ENCODE measurements around the gene ACVR1B. TPM values are rescaled to one million over a fixed set of nuclear protein-coding genes. Genes with fewer than 3 reads are reported as not detected.

Gene ACVR1B
- polyA plus RNA-seq, 4 donors = 11.6 to 75.8 (median 21.4) TPM

- Histone ChIP-seq H3K9me3 (ENCODE audit: control insufficient read depth in 2 of 2, insufficient read depth in 1 of 2, low read depth in 1 of 2, low read length in 1 of 2) (no peaks in the 10 kb centered on the region), H3K27me3 (ENCODE audit: control insufficient read depth in 3 of 3, insufficient read depth in 3 of 3, low read length in 3 of 3) (no peaks in the 10 kb centered on the region), H3K4me1 (ENCODE audit: control insufficient read depth in 3 of 3, insufficient read depth in 2 of 3, low read depth in 1 of 3, low read length in 2 of 3) (peaks cover 0 to 41% (median 3%) of the 10 kb centered on the region in 3 donors), H3K4me3 (ENCODE audit: low read depth in 1 of 3, low read length in 3 of 3) (no peak overlapping the region), H3K27ac (ENCODE audit: low read depth in 1 of 3, low read length in 2 of 3) (no peak overlapping the region), H3K36me3 (ENCODE audit: control insufficient read depth in 3 of 3, insufficient read depth in 2 of 3, low read depth in 1 of 3, low read length in 3 of 3) (peaks cover 8 to 70% (median 27%) of the 10 kb centered on the region in 3 donors)
- WGBS, 3 donors = 80 to 84% (median 82%) methylated on average over 10 of the region's 10 CpGs
- no peak for FAIRE-seq
- no peak for DNase-seq
Measured at GRCh38 chr12:51980809-51981127, 29.3 kb downstream of the ACVR1B start.

- no peaks in the 10 kb centered on the region for H3K27me3 ChIP-seq (ENCODE audit: control insufficient read depth in 3 of 3, insufficient read depth in 3 of 3, low read length in 3 of 3)
- no peak for FAIRE-seq
Measured at GRCh38 chr12:51984657-51985056, 33.2 kb downstream of the ACVR1B start.

GRCh38 chr12:51985154-51985835, 33.8 kb downstream of the ACVR1B start:
- H3K4me1 ChIP-seq (ENCODE audit: control insufficient read depth in 3 of 3, insufficient read depth in 2 of 3, low read depth in 1 of 3, low read length in 2 of 3) = peaks cover 0 to 9% (median 0%) of the 10 kb centered on the region in 3 donors
- H3K4me3 ChIP-seq (ENCODE audit: low read depth in 1 of 3, low read length in 3 of 3) = no peak overlapping the region
- no peak overlapping the region for H3K27ac ChIP-seq (ENCODE audit: low read depth in 1 of 3, low read length in 2 of 3)
- FAIRE-seq (no peak), DNase-seq (no peak)
- 79 to 88% (median 79%) methylated on average over 9 of the region's 9 CpGs for WGBS, 3 donors
- no peaks in the 10 kb centered on the region for H3K9me3 ChIP-seq (ENCODE audit: control insufficient read depth in 2 of 2, insufficient read depth in 1 of 2, low read depth in 1 of 2, low read length in 1 of 2)
- peaks cover 12 to 72% (median 19%) of the 10 kb centered on the region in 3 donors for H3K36me3 ChIP-seq (ENCODE audit: control insufficient read depth in 3 of 3, insufficient read depth in 2 of 3, low read depth in 1 of 3, low read length in 3 of 3)
- H3K27me3 ChIP-seq (ENCODE audit: control insufficient read depth in 3 of 3, insufficient read depth in 3 of 3, low read length in 3 of 3) = no peaks in the 10 kb centered on the region

More at GRCh38 chr12:51984657-51985056, 33.2 kb downstream of the ACVR1B start:
- DNase-seq = no peak
- Histone ChIP-seq H3K4me3 (ENCODE audit: low read depth in 1 of 3, low read length in 3 of 3) (no peak overlapping the region), H3K27ac (ENCODE audit: low read depth in 1 of 3, low read length in 2 of 3) (no peak overlapping the region), H3K4me1 (ENCODE audit: control insufficient read depth in 3 of 3, insufficient read depth in 2 of 3, low read depth in 1 of 3, low read length in 2 of 3) (peaks cover 0 to 14% (median 0%) of the 10 kb centered on the region in 3 donors), H3K9me3 (ENCODE audit: control insufficient read depth in 2 of 2, insufficient read depth in 1 of 2, low read depth in 1 of 2, low read length in 1 of 2) (no peaks in the 10 kb centered on the region), H3K36me3 (ENCODE audit: control insufficient read depth in 3 of 3, insufficient read depth in 2 of 3, low read depth in 1 of 3, low read length in 3 of 3) (peaks cover 10 to 68% (median 19%) of the 10 kb centered on the region in 3 donors)
- 76 to 87% (median 78%) methylated on average over 6 of the region's 6 CpGs for WGBS, 3 donors

- H3K4me1 ChIP-seq (ENCODE audit: control insufficient read depth in 3 of 3, insufficient read depth in 2 of 3, low read depth in 1 of 3, low read length in 2 of 3) = no peaks in the 10 kb centered on the region
- H3K4me3 ChIP-seq (ENCODE audit: low read depth in 1 of 3, low read length in 3 of 3) = no peak overlapping the region
- no peak for FAIRE-seq
- no peaks in the 10 kb centered on the region for H3K27me3 ChIP-seq (ENCODE audit: control insufficient read depth in 3 of 3, insufficient read depth in 3 of 3, low read length in 3 of 3)
- no peaks in the 10 kb centered on the region for H3K9me3 ChIP-seq (ENCODE audit: control insufficient read depth in 2 of 2, insufficient read depth in 1 of 2, low read depth in 1 of 2, low read length in 1 of 2)
- DNase-seq = no peak
- peaks cover 12 to 67% (median 22%) of the 10 kb centered on the region in 3 donors for H3K36me3 ChIP-seq (ENCODE audit: control insufficient read depth in 3 of 3, insufficient read depth in 2 of 3, low read depth in 1 of 3, low read length in 3 of 3)
- 77 to 81% (median 80%) methylated on average over 8 of the region's 8 CpGs for WGBS, 3 donors
- no peak overlapping the region for H3K27ac ChIP-seq (ENCODE audit: low read depth in 1 of 3, low read length in 2 of 3)
Measured at GRCh38 chr12:51986834-51987233, 35.3 kb downstream of the ACVR1B start.

GRCh38 chr12:51992246-51992645, 40.7 kb downstream of the ACVR1B start:
- no peaks in the 10 kb centered on the region for H3K9me3 ChIP-seq (ENCODE audit: control insufficient read depth in 2 of 2, insufficient read depth in 1 of 2, low read depth in 1 of 2, low read length in 1 of 2)
- no peak overlapping the region for H3K4me3 ChIP-seq (ENCODE audit: low read depth in 1 of 3, low read length in 3 of 3)
- FAIRE-seq = no peak
- DNase-seq = no peak
- H3K27me3 ChIP-seq (ENCODE audit: control insufficient read depth in 3 of 3, insufficient read depth in 3 of 3, low read length in 3 of 3) = no peaks in the 10 kb centered on the region
- H3K27ac ChIP-seq (ENCODE audit: low read depth in 1 of 3, low read length in 2 of 3) = no peak overlapping the region
- WGBS, 3 donors = 88 to 95% (median 94%) methylated on average over 5 of the region's 5 CpGs
- no peaks in the 10 kb centered on the region for H3K4me1 ChIP-seq (ENCODE audit: control insufficient read depth in 3 of 3, insufficient read depth in 2 of 3, low read depth in 1 of 3, low read length in 2 of 3)
- H3K36me3 ChIP-seq (ENCODE audit: control insufficient read depth in 3 of 3, insufficient read depth in 2 of 3, low read depth in 1 of 3, low read length in 3 of 3) = peaks cover 4 to 73% (median 28%) of the 10 kb centered on the region in 3 donors

GRCh38 chr12:51994539-51994820, 43.0 kb downstream of the ACVR1B start:
- no peak for DNase-seq
- H3K27ac ChIP-seq (ENCODE audit: low read depth in 1 of 3, low read length in 2 of 3) = no peak overlapping the region
- no peak for FAIRE-seq
- no peaks in the 10 kb centered on the region for H3K9me3 ChIP-seq (ENCODE audit: control insufficient read depth in 2 of 2, insufficient read depth in 1 of 2, low read depth in 1 of 2, low read length in 1 of 2)
- no peaks in the 10 kb centered on the region for H3K27me3 ChIP-seq (ENCODE audit: control insufficient read depth in 3 of 3, insufficient read depth in 3 of 3, low read length in 3 of 3)
- no peak overlapping the region for H3K4me3 ChIP-seq (ENCODE audit: low read depth in 1 of 3, low read length in 3 of 3)
- 92 to 94% (median 92%) methylated on average over 11 to 17 of the region's 17 CpGs for WGBS, 3 donors
- peaks cover 4 to 68% (median 28%) of the 10 kb centered on the region in 3 donors for H3K36me3 ChIP-seq (ENCODE audit: control insufficient read depth in 3 of 3, insufficient read depth in 2 of 3, low read depth in 1 of 3, low read length in 3 of 3)
- H3K4me1 ChIP-seq (ENCODE audit: control insufficient read depth in 3 of 3, insufficient read depth in 2 of 3, low read depth in 1 of 3, low read length in 2 of 3) = no peaks in the 10 kb centered on the region

- DNase-seq = no peak
- no peak overlapping the region for H3K27ac ChIP-seq (ENCODE audit: low read depth in 1 of 3, low read length in 2 of 3)
- no peak overlapping the region for H3K4me3 ChIP-seq (ENCODE audit: low read depth in 1 of 3, low read length in 3 of 3)
- WGBS, 3 donors = 81 to 90% (median 87%) methylated on average over 4 of the region's 4 CpGs
- no peaks in the 10 kb centered on the region for H3K4me1 ChIP-seq (ENCODE audit: control insufficient read depth in 3 of 3, insufficient read depth in 2 of 3, low read depth in 1 of 3, low read length in 2 of 3)
- H3K9me3 ChIP-seq (ENCODE audit: control insufficient read depth in 2 of 2, insufficient read depth in 1 of 2, low read depth in 1 of 2, low read length in 1 of 2) = no peaks in the 10 kb centered on the region
- no peak for FAIRE-seq
- H3K36me3 ChIP-seq (ENCODE audit: control insufficient read depth in 3 of 3, insufficient read depth in 2 of 3, low read depth in 1 of 3, low read length in 3 of 3) = peaks cover 4 to 65% (median 28%) of the 10 kb centered on the region in 3 donors
- H3K27me3 ChIP-seq (ENCODE audit: control insufficient read depth in 3 of 3, insufficient read depth in 3 of 3, low read length in 3 of 3) = no peaks in the 10 kb centered on the region
Measured at GRCh38 chr12:51994959-51995358, 43.5 kb downstream of the ACVR1B start.

GRCh38 chr12:51997136-51997535, 45.6 kb downstream of the ACVR1B start:
- DNase-seq = no peak
- 75 to 86% (median 80%) methylated on average over 5 of the region's 5 CpGs for WGBS, 3 donors
- peaks cover 2 to 58% (median 24%) of the 10 kb centered on the region in 3 donors for H3K36me3 ChIP-seq (ENCODE audit: control insufficient read depth in 3 of 3, insufficient read depth in 2 of 3, low read depth in 1 of 3, low read length in 3 of 3)

More at GRCh38 chr12:51997136-51997535, 45.6 kb downstream of the ACVR1B start:
- Histone ChIP-seq H3K9me3 (ENCODE audit: control insufficient read depth in 2 of 2, insufficient read depth in 1 of 2, low read depth in 1 of 2, low read length in 1 of 2) (no peaks in the 10 kb centered on the region), H3K27ac (ENCODE audit: low read depth in 1 of 3, low read length in 2 of 3) (no peak overlapping the region), H3K27me3 (ENCODE audit: control insufficient read depth in 3 of 3, insufficient read depth in 3 of 3, low read length in 3 of 3) (no peaks in the 10 kb centered on the region), H3K4me1 (ENCODE audit: control insufficient read depth in 3 of 3, insufficient read depth in 2 of 3, low read depth in 1 of 3, low read length in 2 of 3) (no peaks in the 10 kb centered on the region), H3K4me3 (ENCODE audit: low read depth in 1 of 3, low read length in 3 of 3) (no peak overlapping the region)
- no peak for FAIRE-seq

Data from small intestine (tissue), 7 donors.